ENCODE measurements around the gene WDR70.
A peak's percentile ranks its signal among the peaks of the same experiment; 100 is the strongest.
"Not testable (repeated sequence)": the region's sequence is repeated elsewhere in the genome, so short reads cannot be mapped to it uniquely, and the experiment has no call there.

Gene WDR70

GRCh38 chr5:37575541-37576489, 196.7 kb downstream of the WDR70 start:
- DNase-seq, result peak; percentile 90

- no peak for DNase-seq
These were observed 197.4 kb downstream of the WDR70 start for GRCh38 chr5:37576552-37576951.

GRCh38 chr5:37578176-37578575, 199.1 kb downstream of the WDR70 start:
- DNase-seq, result no peak

- DNase-seq, result no peak
These were observed 201.0 kb downstream of the WDR70 start for GRCh38 chr5:37580106-37580505.

GRCh38 chr5:37582202-37582601, 203.1 kb downstream of the WDR70 start:
- DNase-seq, result no peak

- not testable (repeated sequence) for DNase-seq
These were observed 214.2 kb downstream of the WDR70 start for GRCh38 chr5:37593292-37593691.

- DNase-seq, result not testable (repeated sequence)
These were observed 215.7 kb downstream of the WDR70 start for GRCh38 chr5:37594864-37595263.

GRCh38 chr5:37598733-37599132, 219.6 kb downstream of the WDR70 start:
- DNase-seq, result no peak

- DNase-seq, result no peak
These were observed 222.0 kb downstream of the WDR70 start for GRCh38 chr5:37601163-37601562.

- no peak for DNase-seq
These were observed 224.0 kb downstream of the WDR70 start for GRCh38 chr5:37603072-37603471.

GRCh38 chr5:37604290-37604689, 225.2 kb downstream of the WDR70 start:
- DNase-seq, result no peak

GRCh38 chr5:37606148-37606547, 227.0 kb downstream of the WDR70 start:
- no peak for DNase-seq

GRCh38 chr5:37606632-37607248, 227.6 kb downstream of the WDR70 start:
- no peak for DNase-seq

GRCh38 chr5:37615184-37615583, 236.1 kb downstream of the WDR70 start:
- no peak for DNase-seq

GRCh38 chr5:37619353-37619752, 240.2 kb downstream of the WDR70 start:
- DNase-seq, result no peak

- DNase-seq, result not testable (repeated sequence)
These were observed 243.2 kb downstream of the WDR70 start for GRCh38 chr5:37622354-37622753.

GRCh38 chr5:37626266-37626665, 247.1 kb downstream of the WDR70 start:
- DNase-seq, result no peak

- DNase-seq, result no peak
These were observed 249.8 kb downstream of the WDR70 start for GRCh38 chr5:37628876-37629275.

- DNase-seq, result no peak
These were observed 252.8 kb downstream of the WDR70 start for GRCh38 chr5:37631939-37632338.

GRCh38 chr5:37637165-37637845, 258.2 kb downstream of the WDR70 start:
- peak; percentile 60 for DNase-seq

GRCh38 chr5:37638897-37639296, 259.8 kb downstream of the WDR70 start:
- DNase-seq, result no peak

- DNase-seq, result no peak
These were observed 261.0 kb downstream of the WDR70 start for GRCh38 chr5:37640088-37640487.

GRCh38 chr5:37641933-37642332, 262.8 kb downstream of the WDR70 start:
- DNase-seq, result no peak

- no peak for DNase-seq
These were observed 266.6 kb downstream of the WDR70 start for GRCh38 chr5:37645707-37646106.

Data from NCI-H82 (cell line).